GM21786 (cell line): ENCODE results near the gene TPD52L2.
"Not testable (repeated sequence)": the region's sequence is repeated elsewhere in the genome, so short reads cannot be mapped to it uniquely, and the experiment has no call there.

Experiments used
- ATAC-seq: cut with Tn5 transposase; IDR thresholded peaks from one replicate; pipeline ENCODE4 v1.9.1; 2021; ENCODE audit not compliant: unreplicated experiment

TPD52L2 gene

GRCh38 chr20:63835021-63835858 lies 29.8 kb upstream of the TPD52L2 start:
- ATAC-seq = no peak

GRCh38 chr20:63836458-63837344 lies 28.4 kb upstream of the TPD52L2 start:
- no peak for ATAC-seq

- ATAC-seq = no peak
Measured at GRCh38 chr20:63837479-63837878, 27.6 kb upstream of the TPD52L2 start.

- no peak for ATAC-seq
Measured at GRCh38 chr20:63839620-63840019, 25.4 kb upstream of the TPD52L2 start.

GRCh38 chr20:63840405-63840828 lies 24.7 kb upstream of the TPD52L2 start:
- no peak for ATAC-seq

- ATAC-seq = no peak
Measured at GRCh38 chr20:63842258-63842657, 22.8 kb upstream of the TPD52L2 start.

GRCh38 chr20:63843222-63843621 lies 21.8 kb upstream of the TPD52L2 start:
- ATAC-seq = no peak

GRCh38 chr20:63843778-63844177 lies 21.3 kb upstream of the TPD52L2 start:
- no peak for ATAC-seq

- no peak for ATAC-seq
Measured at GRCh38 chr20:63844511-63844991, 20.5 kb upstream of the TPD52L2 start.

- no peak for ATAC-seq
Measured at GRCh38 chr20:63846128-63846771, 18.8 kb upstream of the TPD52L2 start.

- ATAC-seq = no peak
Measured at GRCh38 chr20:63846888-63847236, 18.2 kb upstream of the TPD52L2 start.

- ATAC-seq = no peak
Measured at GRCh38 chr20:63847237-63848002, 17.6 kb upstream of the TPD52L2 start.

GRCh38 chr20:63848003-63848911 lies 16.8 kb upstream of the TPD52L2 start:
- ATAC-seq = no peak

GRCh38 chr20:63850689-63851547 lies 14.2 kb upstream of the TPD52L2 start:
- peak; percentile 76 for ATAC-seq

- ATAC-seq = peak; percentile 7
Measured at GRCh38 chr20:63851548-63851943, 13.5 kb upstream of the TPD52L2 start.

GRCh38 chr20:63853733-63854068 lies 11.4 kb upstream of the TPD52L2 start:
- ATAC-seq = not testable (repeated sequence)

- ATAC-seq = no peak
Measured at GRCh38 chr20:63854069-63854765, 10.9 kb upstream of the TPD52L2 start.

- ATAC-seq = no peak
Measured at GRCh38 chr20:63854766-63855362, 10.2 kb upstream of the TPD52L2 start.
